Measurements from ENCODE around the gene EPB41L4B. TPM values are rescaled to one million over a fixed set of nuclear protein-coding genes. Genes with fewer than 3 reads are reported as not detected.

Gene EPB41L4B
- total and polyA plus RNA-seq, 4 donors, result 0.63 to 23.0 (median 1.0) TPM

- whole genome bisulfite sequencing, 2 donors, result 97 to 98% methylated on average over 7 of the region's 7 CpGs
- Histone ChIP-seq H3K27ac (ENCODE audit: low read depth in 1 of 2, low read length in 2 of 2) (no peak overlapping the region), H3K27me3 (ENCODE audit: control insufficient read depth in 1 of 2, insufficient read depth in 2 of 2, low read length in 1 of 2) (no peaks in the 10 kb centered on the region), H3K4me1 (ENCODE audit: control insufficient read depth in 1 of 2, insufficient read depth in 2 of 2, low read length in 2 of 2) (peaks cover 0 to 3% of the 10 kb centered on the region in 2 donors), H3K9me3 (ENCODE audit: control insufficient read depth, low read length) (no peaks in the 10 kb centered on the region), H3K4me3 (ENCODE audit: low read length in 2 of 2) (no peak overlapping the region), H3K36me3 (ENCODE audit: control insufficient read depth in 1 of 2, insufficient read depth in 2 of 2, low read length in 1 of 2) (no peaks in the 10 kb centered on the region)
- ATAC-seq (ENCODE audit: low FRiP score) (no peak), DNase-seq (no peak)
- intact Hi-C loops (cut with DNase I), result no loop called here
Observed at GRCh38 chr9:109252291-109252690, 68.6 kb downstream of the EPB41L4B start.

GRCh38 chr9:109251776-109252106 lies 69.1 kb downstream of the EPB41L4B start:
- WGBS, 2 donors, result 95 to 100% methylated on average over 5 of the region's 5 CpGs
- Histone ChIP-seq H3K27me3 (ENCODE audit: control insufficient read depth in 1 of 2, insufficient read depth in 2 of 2, low read length in 1 of 2) (no peaks in the 10 kb centered on the region), H3K4me3 (ENCODE audit: low read length in 2 of 2) (no peak overlapping the region), H3K27ac (ENCODE audit: low read depth in 1 of 2, low read length in 2 of 2) (no peak overlapping the region), H3K4me1 (ENCODE audit: control insufficient read depth in 1 of 2, insufficient read depth in 2 of 2, low read length in 2 of 2) (peaks cover 0 to 3% of the 10 kb centered on the region in 2 donors), H3K9me3 (ENCODE audit: control insufficient read depth, low read length) (no peaks in the 10 kb centered on the region), H3K36me3 (ENCODE audit: control insufficient read depth in 1 of 2, insufficient read depth in 2 of 2, low read length in 1 of 2) (no peaks in the 10 kb centered on the region)
- no peak for ATAC-seq (ENCODE audit: low FRiP score)
- no peak for DNase-seq
- intact Hi-C loops (cut with DNase I), result no loop called here

- no peak overlapping the region for H3K27ac ChIP-seq (ENCODE audit: low read depth in 1 of 2, low read length in 2 of 2)
- intact Hi-C loops (cut with DNase I), result no loop called here
- no peaks in the 10 kb centered on the region for H3K27me3 ChIP-seq (ENCODE audit: control insufficient read depth in 1 of 2, insufficient read depth in 2 of 2, low read length in 1 of 2)
- peak in 1 of 2 donors; percentile 58 for DNase-seq
- peaks cover 0 to 3% of the 10 kb centered on the region in 2 donors for H3K4me1 ChIP-seq (ENCODE audit: control insufficient read depth in 1 of 2, insufficient read depth in 2 of 2, low read length in 2 of 2)
- H3K36me3 ChIP-seq (ENCODE audit: control insufficient read depth in 1 of 2, insufficient read depth in 2 of 2, low read length in 1 of 2), result no peaks in the 10 kb centered on the region
- no peak overlapping the region for H3K4me3 ChIP-seq (ENCODE audit: low read length in 2 of 2)
- H3K9me3 ChIP-seq (ENCODE audit: control insufficient read depth, low read length), result no peaks in the 10 kb centered on the region
- no peak for ATAC-seq (ENCODE audit: low FRiP score)
- WGBS, 2 donors, result 39 to 41% methylated on average over 10 of the region's 10 CpGs
Observed at GRCh38 chr9:109251080-109251775, 69.6 kb downstream of the EPB41L4B start.

- ATAC-seq (ENCODE audit: low FRiP score) (no peak), DNase-seq (no peak)
- Histone ChIP-seq H3K9me3 (ENCODE audit: control insufficient read depth, low read length) (no peaks in the 10 kb centered on the region), H3K27me3 (ENCODE audit: control insufficient read depth in 1 of 2, insufficient read depth in 2 of 2, low read length in 1 of 2) (no peaks in the 10 kb centered on the region), H3K4me1 (ENCODE audit: control insufficient read depth in 1 of 2, insufficient read depth in 2 of 2, low read length in 2 of 2) (peaks cover 0 to 3% of the 10 kb centered on the region in 2 donors), H3K27ac (ENCODE audit: low read depth in 1 of 2, low read length in 2 of 2) (no peak overlapping the region), H3K4me3 (ENCODE audit: low read length in 2 of 2) (no peak overlapping the region), H3K36me3 (ENCODE audit: control insufficient read depth in 1 of 2, insufficient read depth in 2 of 2, low read length in 1 of 2) (no peaks in the 10 kb centered on the region)
- intact Hi-C loops (cut with DNase I), result no loop called here
- 91 to 92% methylated on average over 3 of the region's 3 CpGs for WGBS, 2 donors
Observed at GRCh38 chr9:109250771-109251079, 70.1 kb downstream of the EPB41L4B start.

GRCh38 chr9:109250311-109250741 lies 70.5 kb downstream of the EPB41L4B start:
- peaks cover 0 to 3% of the 10 kb centered on the region in 2 donors for H3K4me1 ChIP-seq (ENCODE audit: control insufficient read depth in 1 of 2, insufficient read depth in 2 of 2, low read length in 2 of 2)
- no peak overlapping the region for H3K27ac ChIP-seq (ENCODE audit: low read depth in 1 of 2, low read length in 2 of 2)
- no peaks in the 10 kb centered on the region for H3K36me3 ChIP-seq (ENCODE audit: control insufficient read depth in 1 of 2, insufficient read depth in 2 of 2, low read length in 1 of 2)
- DNase-seq, result no peak
- H3K27me3 ChIP-seq (ENCODE audit: control insufficient read depth in 1 of 2, insufficient read depth in 2 of 2, low read length in 1 of 2), result no peaks in the 10 kb centered on the region
- WGBS, 2 donors, result 96 to 97% methylated on average over 12 of the region's 12 CpGs
- no peak overlapping the region for H3K4me3 ChIP-seq (ENCODE audit: low read length in 2 of 2)
- H3K9me3 ChIP-seq (ENCODE audit: control insufficient read depth, low read length), result no peaks in the 10 kb centered on the region
- no peak for ATAC-seq (ENCODE audit: low FRiP score)
- intact Hi-C loops (cut with DNase I), result no loop called here

GRCh38 chr9:109249615-109250014 lies 71.2 kb downstream of the EPB41L4B start:
- Histone ChIP-seq H3K36me3 (ENCODE audit: control insufficient read depth in 1 of 2, insufficient read depth in 2 of 2, low read length in 1 of 2) (no peaks in the 10 kb centered on the region), H3K4me3 (ENCODE audit: low read length in 2 of 2) (no peak overlapping the region), H3K4me1 (ENCODE audit: control insufficient read depth in 1 of 2, insufficient read depth in 2 of 2, low read length in 2 of 2) (peaks cover 0 to 3% of the 10 kb centered on the region in 2 donors), H3K9me3 (ENCODE audit: control insufficient read depth, low read length) (no peaks in the 10 kb centered on the region), H3K27me3 (ENCODE audit: control insufficient read depth in 1 of 2, insufficient read depth in 2 of 2, low read length in 1 of 2) (no peaks in the 10 kb centered on the region), H3K27ac (ENCODE audit: low read depth in 1 of 2, low read length in 2 of 2) (no peak overlapping the region)
- ATAC-seq (ENCODE audit: low FRiP score) (no peak), DNase-seq (no peak)
- WGBS, 2 donors, result 94 to 96% methylated on average over 5 of the region's 5 CpGs
- intact Hi-C loops (cut with DNase I), result no loop called here

- H3K27ac ChIP-seq (ENCODE audit: low read depth in 1 of 2, low read length in 2 of 2), result no peak overlapping the region
- H3K4me3 ChIP-seq (ENCODE audit: low read length in 2 of 2), result no peak overlapping the region
- no peaks in the 10 kb centered on the region for H3K27me3 ChIP-seq (ENCODE audit: control insufficient read depth in 1 of 2, insufficient read depth in 2 of 2, low read length in 1 of 2)
- ATAC-seq (ENCODE audit: low FRiP score) (no peak), DNase-seq (no peak)
- WGBS, 2 donors, result 85% methylated on average over 7 of the region's 7 CpGs
- H3K4me1 ChIP-seq (ENCODE audit: control insufficient read depth in 1 of 2, insufficient read depth in 2 of 2, low read length in 2 of 2), result no peaks in the 10 kb centered on the region
- intact Hi-C loops (cut with DNase I), result no loop called here
- H3K36me3 ChIP-seq (ENCODE audit: control insufficient read depth in 1 of 2, insufficient read depth in 2 of 2, low read length in 1 of 2), result no peaks in the 10 kb centered on the region
- no peaks in the 10 kb centered on the region for H3K9me3 ChIP-seq (ENCODE audit: control insufficient read depth, low read length)
Observed at GRCh38 chr9:109248133-109248581, 72.7 kb downstream of the EPB41L4B start.

- ATAC-seq (ENCODE audit: low FRiP score) (no peak), DNase-seq (no peak)
- Histone ChIP-seq H3K27ac (ENCODE audit: low read depth in 1 of 2, low read length in 2 of 2) (no peak overlapping the region), H3K4me3 (ENCODE audit: low read length in 2 of 2) (no peak overlapping the region), H3K9me3 (ENCODE audit: control insufficient read depth, low read length) (no peaks in the 10 kb centered on the region), H3K27me3 (ENCODE audit: control insufficient read depth in 1 of 2, insufficient read depth in 2 of 2, low read length in 1 of 2) (no peaks in the 10 kb centered on the region), H3K4me1 (ENCODE audit: control insufficient read depth in 1 of 2, insufficient read depth in 2 of 2, low read length in 2 of 2) (no peaks in the 10 kb centered on the region), H3K36me3 (ENCODE audit: control insufficient read depth in 1 of 2, insufficient read depth in 2 of 2, low read length in 1 of 2) (no peaks in the 10 kb centered on the region)
- intact Hi-C loops (cut with DNase I), result no loop called here
Observed at GRCh38 chr9:109247228-109247627, 73.6 kb downstream of the EPB41L4B start.

- Histone ChIP-seq H3K9me3 (ENCODE audit: control insufficient read depth, low read length) (no peaks in the 10 kb centered on the region), H3K27ac (ENCODE audit: low read depth in 1 of 2, low read length in 2 of 2) (no peak overlapping the region), H3K36me3 (ENCODE audit: control insufficient read depth in 1 of 2, insufficient read depth in 2 of 2, low read length in 1 of 2) (no peaks in the 10 kb centered on the region), H3K4me1 (ENCODE audit: control insufficient read depth in 1 of 2, insufficient read depth in 2 of 2, low read length in 2 of 2) (no peaks in the 10 kb centered on the region), H3K27me3 (ENCODE audit: control insufficient read depth in 1 of 2, insufficient read depth in 2 of 2, low read length in 1 of 2) (no peaks in the 10 kb centered on the region), H3K4me3 (ENCODE audit: low read length in 2 of 2) (no peak overlapping the region)
- DNase-seq (no peak), ATAC-seq (ENCODE audit: low FRiP score) (no peak)
- intact Hi-C loops (cut with DNase I), result no loop called here
- 94 to 98% methylated on average over 6 of the region's 6 CpGs for WGBS, 2 donors
Observed at GRCh38 chr9:109246533-109246932, 74.3 kb downstream of the EPB41L4B start.

Data from aorta (tissue), 5 donors.